ENCODE results near the gene NXNL2. TPM values are rescaled to one million over a fixed set of nuclear protein-coding genes. Genes with fewer than 3 reads are reported as not detected.

The NXNL2 gene
- total RNA-seq, 1 experiment from 2014 or later, result 0.52 TPM

GRCh38 chr9:88589656-88590055 is 54.7 kb downstream of the NXNL2 start:
- CTCF ChIA-PET, result no interaction called here
- no peaks in the 10 kb centered on the region for H3K4me1 Mint-ChIP-seq (ENCODE audit: low read depth, unreplicated experiment)
- POLR2A ChIA-PET, result no interaction called here
- no peaks in the 10 kb centered on the region for H3K27me3 Mint-ChIP-seq (ENCODE audit: insufficient read depth, unreplicated experiment)
- no peak for TF ChIP-seq CTCF (IDR thresholded peaks at IDR 0.05; ENCODE audit: insufficient read depth in 1 of 2, low read depth in 1 of 2, low read length in 1 of 2, severe bottlenecking in 1 of 2, unreplicated experiment in 1 of 2)
- H3K36me3 Mint-ChIP-seq (ENCODE audit: insufficient read depth, unreplicated experiment), result no peaks in the 10 kb centered on the region
- Histone ChIP-seq H3K27me3 (replicated peaks; ENCODE audit: control insufficient read depth, insufficient read depth, low read length) (no peaks in the 10 kb centered on the region), H3K4me3 (ENCODE audit: low read depth, low read length) (no peak overlapping the region), H3K4me1 (no peaks in the 10 kb centered on the region), H3K36me3 (ENCODE audit: control insufficient read depth, insufficient read depth, low read length) (no peaks in the 10 kb centered on the region), H3K9me3 (no peaks in the 10 kb centered on the region)
- DNase-seq, result no peak
- H3K27ac Mint-ChIP-seq (ENCODE audit: unreplicated experiment), result no peak overlapping the region
- H3K4me3 Mint-ChIP-seq (ENCODE audit: unreplicated experiment), result no peak overlapping the region
- intact Hi-C loops (cut with micrococcal nuclease; ENCODE audit: unreplicated experiment), result loop anchor here (5.0 kb wide), 1 partner anchor 153 kb away; no protein-coding TSS in a partner anchor
- no peaks in the 10 kb centered on the region for H3K9me3 Mint-ChIP-seq (ENCODE audit: unreplicated experiment)
- no TSS peak for BruUV-seq (replicated peaks)

GRCh38 chr9:88590558-88591146 is 55.7 kb downstream of the NXNL2 start:
- Histone ChIP-seq H3K4me3 (ENCODE audit: low read depth, low read length) (no peak overlapping the region), H3K9me3 (no peaks in the 10 kb centered on the region), H3K36me3 (ENCODE audit: control insufficient read depth, insufficient read depth, low read length) (no peaks in the 10 kb centered on the region), H3K27me3 (replicated peaks; ENCODE audit: control insufficient read depth, insufficient read depth, low read length) (no peaks in the 10 kb centered on the region), H3K4me1 (no peaks in the 10 kb centered on the region)
- H3K27ac Mint-ChIP-seq (ENCODE audit: unreplicated experiment), result no peak overlapping the region
- no peaks in the 10 kb centered on the region for H3K9me3 Mint-ChIP-seq (ENCODE audit: unreplicated experiment)
- no peaks in the 10 kb centered on the region for H3K27me3 Mint-ChIP-seq (ENCODE audit: insufficient read depth, unreplicated experiment)
- ChIA-PET POLR2A (no interaction called here), CTCF (no interaction called here)
- no TSS peak for BruUV-seq (replicated peaks)
- H3K4me1 Mint-ChIP-seq (ENCODE audit: low read depth, unreplicated experiment), result no peaks in the 10 kb centered on the region
- H3K4me3 Mint-ChIP-seq (ENCODE audit: unreplicated experiment), result no peak overlapping the region
- no peaks in the 10 kb centered on the region for H3K36me3 Mint-ChIP-seq (ENCODE audit: insufficient read depth, unreplicated experiment)
- peak in 1 of 2 experiments; percentile 17 for DNase-seq
- peak in 1 of 2 experiments; percentile 17 for TF ChIP-seq CTCF (IDR thresholded peaks at IDR 0.05; ENCODE audit: insufficient read depth in 1 of 2, low read depth in 1 of 2, low read length in 1 of 2, severe bottlenecking in 1 of 2, unreplicated experiment in 1 of 2)
- intact Hi-C loops (cut with micrococcal nuclease; ENCODE audit: unreplicated experiment), result loop anchor here (5.0 kb wide), 1 partner anchor 152 kb away; no protein-coding TSS in a partner anchor

- H3K27me3 Mint-ChIP-seq (ENCODE audit: insufficient read depth, unreplicated experiment), result peaks cover 3% of the 10 kb centered on the region
- H3K27ac Mint-ChIP-seq (ENCODE audit: unreplicated experiment), result no peak overlapping the region
- no peaks in the 10 kb centered on the region for H3K4me1 Mint-ChIP-seq (ENCODE audit: low read depth, unreplicated experiment)
- TF ChIP-seq CTCF (IDR thresholded peaks at IDR 0.05; ENCODE audit: insufficient read depth in 1 of 2, low read depth in 1 of 2, low read length in 1 of 2, severe bottlenecking in 1 of 2, unreplicated experiment in 1 of 2), result peak in 1 of 2 experiments; percentile 50
- H3K36me3 ChIP-seq (ENCODE audit: control insufficient read depth, insufficient read depth, low read length), result no peaks in the 10 kb centered on the region
- H3K36me3 Mint-ChIP-seq (ENCODE audit: insufficient read depth, unreplicated experiment), result no peaks in the 10 kb centered on the region
- intact Hi-C loops (cut with micrococcal nuclease; ENCODE audit: unreplicated experiment), result loop anchor here (1.0 to 5.0 kb wide), 2 partner anchors 149 to 408 kb away; no protein-coding TSS in a partner anchor
- no TSS peak for BruUV-seq (replicated peaks)
- no peaks in the 10 kb centered on the region for H3K27me3 ChIP-seq (replicated peaks; ENCODE audit: control insufficient read depth, insufficient read depth, low read length)
- no peaks in the 10 kb centered on the region for H3K9me3 Mint-ChIP-seq (ENCODE audit: unreplicated experiment)
- H3K4me3 Mint-ChIP-seq (ENCODE audit: unreplicated experiment), result no peak overlapping the region
- peak in 1 of 2 experiments; percentile 45 for DNase-seq
- CTCF ChIA-PET, result interaction anchor here (0.7 kb wide), 1 partner anchor 155 kb away, joined by 3 read pairs; no protein-coding TSS in a partner anchor
- no peak overlapping the region for H3K4me3 ChIP-seq (ENCODE audit: low read depth, low read length)
- POLR2A ChIA-PET, result no interaction called here
- no peaks in the 10 kb centered on the region for H3K9me3 ChIP-seq
- no peaks in the 10 kb centered on the region for H3K4me1 ChIP-seq
Observed at GRCh38 chr9:88593537-88594185, 58.7 kb downstream of the NXNL2 start.

Other genes with a start within 250 kb of the NXNL2 start
- gene SPIN1, start 146.7 kb upstream of the NXNL2 start, total RNA-seq (2022), result 51.7 and 53.4 TPM in 2 replicates